CD4-positive, alpha-beta T cell (primary cell): ENCODE measurements around the gene CEP85. TPM values are rescaled to one million over a fixed set of nuclear protein-coding genes. Genes with fewer than 3 reads are reported as not detected.

Source experiments
- ATAC-seq: fragments of 200-7000 bp; cut with Tn5 transposase; one replicate; pipeline ENCODE4 v1.10.0; 2022; ENCODE audit warnings: mild to moderate bottlenecking; ENCODE audit not compliant: poor library complexity
- CTCF ChIA-PET: fragments of 350-600 bp; sonication (Branson Sonifier 250); formaldehyde crosslinking; loops from one replicate; lab custom pipeline; 2021; ENCODE audit warnings: antibody characterized with exemption, inconsistent platforms; lab: Charles Lee
- POLR2A ChIA-PET: fragments of 350-600 bp; sonication (Branson Sonifier 250); formaldehyde crosslinking; loops from one replicate; lab custom pipeline; 2021; ENCODE audit warnings: antibody characterized with exemption, inconsistent platforms; lab: Charles Lee
- DNase-seq, 14 experiments: peaks; one replicate each; pipeline ENCODE4 v3.0.0-alpha.2; 2013 to 2020; ENCODE audit warnings: mixed read lengths in 2 of 14
- H3K27ac ChIP-seq, 2 donors: one replicate each; pipeline versions ENCODE4 v1.5.1 to v1.7.0; 2013; ENCODE audit warnings: low read length in 2 of 2, low read depth in 1 of 2, mild to moderate bottlenecking in 1 of 2
- H3K27me3 ChIP-seq, 2 experiments: 1 replicate in 1 of 2; 2 replicates in 1 of 2; pipeline versions ENCODE4 v1.6.1 to v1.7.0; 2013; ENCODE audit warnings: low read length in 2 of 2, control low read depth in 1 of 2, mild to moderate bottlenecking in 1 of 2, moderate library complexity in 1 of 2; ENCODE audit not compliant: insufficient read depth in 2 of 2, control insufficient read depth in 1 of 2
- H3K36me3 ChIP-seq: one replicate; pipeline ENCODE4 v1.6.1; 2013; ENCODE audit warnings: low read length, control low read depth; ENCODE audit not compliant: insufficient read depth
- H3K4me1 ChIP-seq: one replicate; pipeline ENCODE4 v1.6.1; 2013; ENCODE audit warnings: low read length, control low read depth; ENCODE audit not compliant: insufficient read depth
- H3K4me3 ChIP-seq: one replicate; pipeline ENCODE4 v1.5.1; 2013; ENCODE audit warnings: mild to moderate bottlenecking, low read length, moderate library complexity
- H3K9me3 ChIP-seq, 2 experiments: 1 replicate in 1 of 2; 2 replicates in 1 of 2; pipeline versions ENCODE4 v1.6.1 to v1.7.0; 2013; ENCODE audit warnings: low read length in 2 of 2, mild to moderate bottlenecking in 2 of 2, control low read depth in 1 of 2, moderate library complexity in 1 of 2; ENCODE audit not compliant: control insufficient read depth in 1 of 2, insufficient read depth in 1 of 2
- H3K27ac Mint-ChIP-seq: one replicate; pipeline ENCODE4 v1.8.0; 2020; ENCODE audit warnings: mixed read lengths
- H3K27me3 Mint-ChIP-seq: one replicate; pipeline ENCODE4 v1.8.0; 2021; ENCODE audit warnings: mixed read lengths
- H3K36me3 Mint-ChIP-seq: one replicate; pipeline ENCODE4 v1.8.0; 2021; ENCODE audit warnings: low read depth, mixed read lengths
- H3K4me1 Mint-ChIP-seq: one replicate; pipeline ENCODE4 v1.8.0; 2021; ENCODE audit warnings: low read depth, mixed read lengths
- H3K4me3 Mint-ChIP-seq: one replicate; pipeline ENCODE4 v1.8.0; 2020; ENCODE audit warnings: mild to moderate bottlenecking, mixed read lengths
- H3K9me3 Mint-ChIP-seq: one replicate; pipeline ENCODE4 v1.8.0; 2020; ENCODE audit warnings: mixed read lengths
- CTCF ChIP-seq: fragments of 200-600 bp; IDR thresholded peaks from one replicate; pipeline ENCODE4 v1.8.0; 2022; ENCODE audit warnings: antibody characterized with exemption, mild to moderate bottlenecking
- intact Hi-C, 2 experiments: fragments of 100-400 bp; cut with DNase I in 1 of 2; cut with micrococcal nuclease in 1 of 2; formaldehyde crosslinking; loops; one replicate each; pipeline versions ENCODE4 v1.15.1 to v1.9.0; 2023 to 2025; cut with DNase I, micrococcal nuclease
- total RNA-seq, 174 experiments: library from RNA in 2 of 174; stranded (reverse) in 2 of 174; gene quantifications; one replicate each; pipeline ENCODE4 v1.2.3 and lab custom pipeline; 2021 to 2026

CEP85 gene
- total RNA-seq, 2 experiments from 2014 or later, result 7.6 to 8.4 TPM

- H3K27me3 Mint-ChIP-seq, result no peaks in the 10 kb centered on the region
- DNase-seq (no peak), ATAC-seq (no peak)
- H3K4me3 Mint-ChIP-seq, result no peak overlapping the region
- no peaks in the 10 kb centered on the region for H3K27me3 ChIP-seq
- H3K36me3 Mint-ChIP-seq, result peaks cover 62% of the 10 kb centered on the region
- intact Hi-C loops, result loop anchor here in 1 of 2 experiments (10.0 kb wide), 1 partner anchor 170 kb away; no protein-coding TSS in a partner anchor
- CTCF ChIA-PET, result interaction anchor here (1.5 kb wide), 1 partner anchor 21 kb away, joined by 3 read pairs; no protein-coding TSS in a partner anchor
- TF ChIP-seq CTCF, result no peak
- H3K27ac ChIP-seq, result no peak overlapping the region
- no peaks in the 10 kb centered on the region for H3K4me1 ChIP-seq
- H3K9me3 Mint-ChIP-seq, result no peaks in the 10 kb centered on the region
- POLR2A ChIA-PET, result no interaction called here
- peaks cover 49% of the 10 kb centered on the region for H3K36me3 ChIP-seq
- H3K27ac Mint-ChIP-seq, result no peak overlapping the region
- H3K4me1 Mint-ChIP-seq, result peaks cover 9% of the 10 kb centered on the region
- no peak overlapping the region for H3K4me3 ChIP-seq
- H3K9me3 ChIP-seq, result no peaks in the 10 kb centered on the region
Measured at GRCh38 chr1:26254404-26254803, 20.4 kb downstream of the CEP85 start.

- Histone ChIP-seq H3K27me3 (no peaks in the 10 kb centered on the region), H3K4me3 (no peak overlapping the region), H3K36me3 (peaks cover 63% of the 10 kb centered on the region), H3K27ac (no peak overlapping the region), H3K9me3 (no peaks in the 10 kb centered on the region), H3K4me1 (no peaks in the 10 kb centered on the region)
- DNase-seq, result no peak
- H3K9me3 Mint-ChIP-seq, result no peaks in the 10 kb centered on the region
- intact Hi-C loops, result loop anchor here in 1 of 2 experiments (10.0 kb wide), 1 partner anchor 172 kb away; no protein-coding TSS in a partner anchor
- ChIA-PET POLR2A (interaction anchor here (0.7 kb wide), 1 partner anchor 24 kb away, joined by 3 read pairs; the partner anchor contains the start of gene CEP85), CTCF (interaction anchor here (1.6 kb wide), 1 partner anchor 22 kb away, joined by 3 read pairs; the partner anchor contains the start of gene SH3BGRL3)
- peaks cover 74% of the 10 kb centered on the region for H3K36me3 Mint-ChIP-seq
- ATAC-seq, result no peak
- peaks cover 9% of the 10 kb centered on the region for H3K4me1 Mint-ChIP-seq
- no peak overlapping the region for H3K4me3 Mint-ChIP-seq
- no peak overlapping the region for H3K27ac Mint-ChIP-seq
- TF ChIP-seq CTCF, result no peak
- no peaks in the 10 kb centered on the region for H3K27me3 Mint-ChIP-seq
Measured at GRCh38 chr1:26257222-26257621, 23.2 kb downstream of the CEP85 start.

GRCh38 chr1:26259005-26259404 is 25.0 kb downstream of the CEP85 start:
- H3K9me3 Mint-ChIP-seq, result no peaks in the 10 kb centered on the region
- no peaks in the 10 kb centered on the region for H3K4me1 ChIP-seq
- H3K36me3 Mint-ChIP-seq, result peaks cover 79% of the 10 kb centered on the region
- no peaks in the 10 kb centered on the region for H3K27me3 Mint-ChIP-seq
- no peak overlapping the region for H3K27ac Mint-ChIP-seq
- CTCF ChIA-PET, result no interaction called here
- no peak overlapping the region for H3K4me3 ChIP-seq
- H3K4me1 Mint-ChIP-seq, result peaks cover 5% of the 10 kb centered on the region
- no peaks in the 10 kb centered on the region for H3K9me3 ChIP-seq
- peaks cover 64% of the 10 kb centered on the region for H3K36me3 ChIP-seq
- ATAC-seq, result no peak
- no peak for DNase-seq
- H3K27ac ChIP-seq, result no peak overlapping the region
- intact Hi-C loops, result loop anchor here in 1 of 2 experiments (10.0 kb wide), 1 partner anchor 174 kb away; no protein-coding TSS in a partner anchor
- no peak overlapping the region for H3K4me3 Mint-ChIP-seq
- TF ChIP-seq CTCF, result no peak
- POLR2A ChIA-PET, result no interaction called here
- H3K27me3 ChIP-seq, result no peaks in the 10 kb centered on the region
